Measurements from ENCODE around the gene CFAP251. TPM values are rescaled to one million over a fixed set of nuclear protein-coding genes. Genes with fewer than 3 reads are reported as not detected.
"Not testable (repeated sequence)": the region's sequence is repeated elsewhere in the genome, so short reads cannot be mapped to it uniquely, and the experiment has no call there.

CFAP251 gene
- total RNA-seq, 1 experiment from 2014 or later: 3.8 TPM

GRCh38 chr12:121873216-121873569 lies 45.2 kb upstream of the CFAP251 start:
- intact Hi-C loops (cut with micrococcal nuclease; ENCODE audit: unreplicated experiment): no loop called here
- CTCF ChIA-PET: interaction anchor here (0.6 kb wide), 1 partner anchor 20 kb away, joined by 4 read pairs; no protein-coding TSS in a partner anchor

GRCh38 chr12:121874071-121874470 lies 44.3 kb upstream of the CFAP251 start:
- Mint-ChIP-seq H3K4me3 (ENCODE audit: low read depth, unreplicated experiment) (no peak overlapping the region), H3K4me1 (ENCODE audit: low read depth, unreplicated experiment) (no peaks in the 10 kb centered on the region), H3K27ac (ENCODE audit: unreplicated experiment) (no peak overlapping the region), H3K36me3 (ENCODE audit: insufficient read depth, unreplicated experiment) (no peaks in the 10 kb centered on the region), H3K9me3 (ENCODE audit: low read depth, unreplicated experiment) (no peaks in the 10 kb centered on the region), H3K27me3 (ENCODE audit: unreplicated experiment) (no peaks in the 10 kb centered on the region)
- CTCF ChIA-PET: no interaction called here
- TF ChIP-seq, protein P1, sequence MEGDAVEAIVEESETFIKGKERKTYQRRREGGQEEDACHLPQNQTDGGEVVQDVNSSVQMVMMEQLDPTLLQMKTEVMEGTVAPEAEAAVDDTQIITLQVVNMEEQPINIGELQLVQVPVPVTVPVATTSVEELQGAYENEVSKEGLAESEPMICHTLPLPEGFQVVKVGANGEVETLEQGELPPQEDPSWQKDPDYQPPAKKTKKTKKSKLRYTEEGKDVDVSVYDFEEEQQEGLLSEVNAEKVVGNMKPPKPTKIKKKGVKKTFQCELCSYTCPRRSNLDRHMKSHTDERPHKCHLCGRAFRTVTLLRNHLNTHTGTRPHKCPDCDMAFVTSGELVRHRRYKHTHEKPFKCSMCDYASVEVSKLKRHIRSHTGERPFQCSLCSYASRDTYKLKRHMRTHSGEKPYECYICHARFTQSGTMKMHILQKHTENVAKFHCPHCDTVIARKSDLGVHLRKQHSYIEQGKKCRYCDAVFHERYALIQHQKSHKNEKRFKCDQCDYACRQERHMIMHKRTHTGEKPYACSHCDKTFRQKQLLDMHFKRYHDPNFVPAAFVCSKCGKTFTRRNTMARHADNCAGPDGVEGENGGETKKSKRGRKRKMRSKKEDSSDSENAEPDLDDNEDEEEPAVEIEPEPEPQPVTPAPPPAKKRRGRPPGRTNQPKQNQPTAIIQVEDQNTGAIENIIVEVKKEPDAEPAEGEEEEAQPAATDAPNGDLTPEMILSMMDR (IDR thresholded peaks at IDR 0.05; ENCODE audit: unreplicated experiment): no peak
- intact Hi-C loops (cut with micrococcal nuclease; ENCODE audit: unreplicated experiment): no loop called here
- no TSS peak for BruUV-seq (replicated peaks)
- no peak for DNase-seq

More at GRCh38 chr12:121873216-121873569, 45.2 kb upstream of the CFAP251 start:
- TF ChIP-seq, protein P1 (IDR thresholded peaks at IDR 0.05; ENCODE audit: unreplicated experiment): no peak
- DNase-seq: no peak
- BruUV-seq (replicated peaks): no TSS peak
- Mint-ChIP-seq H3K27ac (ENCODE audit: unreplicated experiment) (no peak overlapping the region), H3K9me3 (ENCODE audit: low read depth, unreplicated experiment) (no peaks in the 10 kb centered on the region), H3K4me3 (ENCODE audit: low read depth, unreplicated experiment) (no peak overlapping the region), H3K27me3 (ENCODE audit: unreplicated experiment) (no peaks in the 10 kb centered on the region), H3K36me3 (ENCODE audit: insufficient read depth, unreplicated experiment) (no peaks in the 10 kb centered on the region), H3K4me1 (ENCODE audit: low read depth, unreplicated experiment) (no peaks in the 10 kb centered on the region)

DNA sequence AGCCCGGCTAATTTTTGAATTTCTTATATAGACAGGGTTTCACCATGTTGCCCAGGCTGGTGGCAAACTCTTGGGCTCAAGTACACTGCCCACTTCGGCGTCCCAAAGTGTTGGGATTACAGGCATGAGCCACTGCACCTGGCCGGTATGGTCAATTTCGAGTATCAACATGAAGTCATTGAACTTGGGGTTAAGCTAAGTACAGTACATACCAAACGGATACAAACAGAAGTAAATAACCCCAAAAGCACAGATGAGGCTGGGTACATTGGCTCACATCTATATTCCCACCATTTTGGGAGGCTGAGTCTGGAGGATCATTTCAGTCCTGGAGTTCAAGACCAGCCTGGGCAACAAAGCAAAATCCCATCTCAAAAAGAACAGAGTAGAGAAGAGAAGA lies 42.8 kb upstream of the CFAP251 start:
- CTCF ChIA-PET: interaction anchor here (0.6 kb wide), 1 partner anchor 85 kb away, joined by 3 read pairs; no protein-coding TSS in a partner anchor
- no peaks in the 10 kb centered on the region for H3K4me1 Mint-ChIP-seq (ENCODE audit: low read depth, unreplicated experiment)
- no peaks in the 10 kb centered on the region for H3K36me3 Mint-ChIP-seq (ENCODE audit: insufficient read depth, unreplicated experiment)
- intact Hi-C loops (cut with micrococcal nuclease; ENCODE audit: unreplicated experiment): no loop called here
- no peaks in the 10 kb centered on the region for H3K9me3 Mint-ChIP-seq (ENCODE audit: low read depth, unreplicated experiment)
- no peak overlapping the region for H3K27ac Mint-ChIP-seq (ENCODE audit: unreplicated experiment)
- BruUV-seq (replicated peaks): no TSS peak
- H3K4me3 Mint-ChIP-seq (ENCODE audit: low read depth, unreplicated experiment): no peak overlapping the region
- DNase-seq: no peak
- TF ChIP-seq, protein P1 (IDR thresholded peaks at IDR 0.05; ENCODE audit: unreplicated experiment): no peak
- H3K27me3 Mint-ChIP-seq (ENCODE audit: unreplicated experiment): no peaks in the 10 kb centered on the region

- H3K36me3 Mint-ChIP-seq (ENCODE audit: insufficient read depth, unreplicated experiment); H3K4me1 Mint-ChIP-seq (ENCODE audit: low read depth, unreplicated experiment); H3K9me3 Mint-ChIP-seq (ENCODE audit: low read depth, unreplicated experiment); BruUV-seq (replicated peaks); intact Hi-C loops (cut with micrococcal nuclease; ENCODE audit: unreplicated experiment); DNase-seq; H3K27me3 Mint-ChIP-seq (ENCODE audit: unreplicated experiment); H3K27ac Mint-ChIP-seq (ENCODE audit: unreplicated experiment); H3K4me3 Mint-ChIP-seq (ENCODE audit: low read depth, unreplicated experiment): not testable (repeated sequence)
- CTCF ChIA-PET: interaction anchor here (0.6 kb wide), 2 partner anchors 84 to 240 kb away, joined by 3 read pairs; no protein-coding TSS in a partner anchor
Observed at GRCh38 chr12:121876080-121876447, 42.3 kb upstream of the CFAP251 start.

GRCh38 chr12:121883315-121883660 lies 35.1 kb upstream of the CFAP251 start:
- Mint-ChIP-seq H3K9me3 (ENCODE audit: low read depth, unreplicated experiment) (no peaks in the 10 kb centered on the region), H3K27ac (ENCODE audit: unreplicated experiment) (no peak overlapping the region), H3K4me3 (ENCODE audit: low read depth, unreplicated experiment) (no peak overlapping the region), H3K27me3 (ENCODE audit: unreplicated experiment) (no peaks in the 10 kb centered on the region), H3K36me3 (ENCODE audit: insufficient read depth, unreplicated experiment) (peaks cover 2% of the 10 kb centered on the region), H3K4me1 (ENCODE audit: low read depth, unreplicated experiment) (no peaks in the 10 kb centered on the region)
- intact Hi-C loops (cut with micrococcal nuclease; ENCODE audit: unreplicated experiment): no loop called here
- no TSS peak for BruUV-seq (replicated peaks)
- DNase-seq: no peak
- TF ChIP-seq, protein P1 (IDR thresholded peaks at IDR 0.05; ENCODE audit: unreplicated experiment): no peak
- CTCF ChIA-PET: interaction anchor here (0.6 to 0.8 kb wide), 3 partner anchors 22 to 103 kb away, joined by 3 to 6 read pairs (median 5); no protein-coding TSS in a partner anchor

DNA sequence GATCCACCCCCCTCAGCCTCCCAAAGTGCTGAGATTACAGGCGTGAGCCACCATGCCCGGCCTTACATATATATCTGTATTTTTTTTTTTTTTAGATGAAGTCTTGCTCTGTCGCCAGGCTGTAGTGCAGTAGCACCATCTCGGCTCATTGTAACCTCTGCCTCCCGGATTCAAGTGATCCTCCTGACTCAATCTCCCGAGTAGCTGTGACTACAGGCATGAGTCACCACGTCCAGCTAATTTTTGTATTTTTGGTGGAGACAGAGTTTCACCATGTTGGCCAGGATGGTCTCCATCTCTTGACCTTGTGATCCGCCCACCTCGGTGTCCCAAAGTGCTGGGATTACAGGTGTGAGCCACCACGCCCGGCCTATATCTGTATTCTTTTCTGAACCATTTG lies 33.3 kb upstream of the CFAP251 start:
- H3K9me3 Mint-ChIP-seq (ENCODE audit: low read depth, unreplicated experiment); CTCF ChIA-PET; intact Hi-C loops (cut with micrococcal nuclease; ENCODE audit: unreplicated experiment); H3K27me3 Mint-ChIP-seq (ENCODE audit: unreplicated experiment); DNase-seq; H3K27ac Mint-ChIP-seq (ENCODE audit: unreplicated experiment); H3K4me3 Mint-ChIP-seq (ENCODE audit: low read depth, unreplicated experiment); H3K4me1 Mint-ChIP-seq (ENCODE audit: low read depth, unreplicated experiment); BruUV-seq (replicated peaks): not testable (repeated sequence)
- peaks cover 19% of the 10 kb centered on the region for H3K36me3 Mint-ChIP-seq (ENCODE audit: insufficient read depth, unreplicated experiment)

Data from Calu3 (cell line).